Activated T-cell treated with anti-CD3 and anti-CD28 coated beads, Interleukin-2, amount 50 U/mL, for 1 hour (primary cell): ENCODE measurements around the gene VWDE.
"Not testable (repeated sequence)": the region's sequence is repeated elsewhere in the genome, so short reads cannot be mapped to it uniquely, and the experiment has no call there.

Source experiments
- DNase-seq: peaks from one replicate; pipeline ENCODE4 v3.0.0-alpha.2; 2020

The VWDE gene

DNA sequence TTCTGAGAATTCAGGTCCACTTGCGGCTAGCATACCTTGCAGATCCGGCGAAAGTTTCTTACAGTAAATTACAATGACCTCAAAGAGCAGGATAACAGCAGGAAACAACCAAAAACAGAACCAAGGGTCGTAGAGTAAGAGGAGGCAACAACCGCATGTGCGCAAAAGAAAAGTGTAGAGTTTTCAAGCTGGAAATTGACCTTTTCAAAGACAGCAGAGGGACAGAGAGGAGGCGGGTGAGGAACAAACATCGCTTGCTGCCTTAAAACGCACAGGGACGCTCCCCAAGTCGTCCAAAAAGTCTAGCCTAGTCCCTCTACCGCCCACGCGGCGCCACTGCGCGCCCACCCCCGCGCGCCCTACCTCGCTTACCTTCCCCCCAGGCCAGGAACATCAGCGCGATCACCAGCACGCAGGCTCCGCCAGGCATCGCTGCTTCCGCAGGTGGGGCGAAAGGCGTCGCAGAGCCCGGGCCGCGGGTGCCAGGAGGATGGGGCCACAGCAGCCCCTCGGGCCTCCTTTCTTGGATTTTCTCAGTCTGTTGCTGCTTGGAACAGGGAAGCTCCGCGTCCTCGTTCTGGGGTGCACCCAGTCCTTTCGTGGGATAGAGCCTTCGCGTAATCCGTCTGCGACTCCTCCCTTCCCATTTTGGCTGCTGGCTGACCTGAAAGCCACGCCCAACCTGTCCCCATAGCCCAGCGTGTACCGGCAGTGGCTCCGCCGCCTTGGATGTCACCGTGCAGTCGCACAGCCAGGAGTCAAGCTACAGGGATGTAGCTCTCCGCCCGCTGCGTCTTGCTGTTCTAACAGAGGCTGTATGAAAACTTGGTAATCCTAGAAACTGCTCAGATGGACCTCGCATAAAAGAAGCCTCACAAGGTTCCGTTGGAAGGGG is at the start of gene VWDE:
Gene VWDE, minus strand, starts transcription at position 579 of the 895 bp plus-strand sequence. Its CDS starts 149 bp downstream, at position 430.
- peak; percentile 36 for DNase-seq

DNA sequence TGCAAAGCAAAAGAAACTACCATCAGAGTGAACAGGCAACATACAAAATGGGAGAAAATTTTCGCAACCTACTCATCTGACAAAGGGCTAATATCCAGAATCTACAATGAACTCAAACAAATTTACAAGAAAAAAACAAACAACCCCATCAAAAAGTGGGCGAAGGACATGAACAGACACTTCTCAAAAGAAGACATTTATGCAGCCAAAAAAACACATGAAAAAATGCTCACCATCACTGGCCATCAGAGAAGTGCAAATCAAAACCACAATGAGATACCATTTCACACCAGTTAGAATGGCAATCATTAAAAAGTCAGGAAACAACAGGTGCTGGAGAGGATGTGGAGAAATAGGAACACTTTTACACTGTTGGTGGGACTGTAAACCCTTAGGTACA is 49.5 kb upstream of the VWDE start:
- not testable (repeated sequence) for DNase-seq

DNA sequence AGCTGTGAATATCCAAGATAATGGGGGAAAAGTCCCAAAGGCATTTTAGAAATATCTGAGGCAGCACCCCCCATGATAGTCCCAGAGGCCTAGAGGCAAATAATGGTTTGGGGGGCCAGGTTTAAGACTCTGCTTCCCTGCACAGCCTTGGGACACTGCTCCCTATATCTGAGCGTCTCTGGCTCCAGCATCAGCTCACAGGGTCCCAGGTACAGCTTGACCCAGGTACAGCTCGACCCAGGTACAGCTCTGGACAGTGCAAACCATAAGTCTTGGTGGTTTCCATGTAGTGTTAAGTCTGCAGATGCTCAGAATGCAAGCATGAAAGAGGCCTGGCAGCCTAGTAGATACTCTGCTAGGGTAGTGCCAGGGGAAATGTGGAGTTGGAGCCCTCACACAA is 47.0 kb upstream of the VWDE start:
- no peak for DNase-seq

DNA sequence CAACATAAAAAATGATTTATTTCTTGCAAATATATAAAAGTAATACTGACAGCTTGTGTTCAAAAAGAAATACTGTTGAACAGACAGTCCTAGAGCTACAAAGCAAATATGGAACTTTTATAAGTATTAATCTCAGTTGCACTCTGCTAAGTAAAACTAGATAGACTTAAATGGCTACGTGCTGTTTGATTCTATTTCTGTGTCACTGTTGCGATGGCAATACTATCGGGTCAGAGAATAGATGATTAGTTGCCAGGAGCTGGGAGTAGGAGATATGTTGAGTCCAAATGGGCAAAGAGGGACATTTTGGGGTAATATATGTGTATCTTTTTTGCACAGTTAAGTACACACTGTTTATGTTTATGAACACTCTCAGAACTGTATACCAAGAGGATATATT is 41.1 kb upstream of the VWDE start:
- no peak for DNase-seq

DNA sequence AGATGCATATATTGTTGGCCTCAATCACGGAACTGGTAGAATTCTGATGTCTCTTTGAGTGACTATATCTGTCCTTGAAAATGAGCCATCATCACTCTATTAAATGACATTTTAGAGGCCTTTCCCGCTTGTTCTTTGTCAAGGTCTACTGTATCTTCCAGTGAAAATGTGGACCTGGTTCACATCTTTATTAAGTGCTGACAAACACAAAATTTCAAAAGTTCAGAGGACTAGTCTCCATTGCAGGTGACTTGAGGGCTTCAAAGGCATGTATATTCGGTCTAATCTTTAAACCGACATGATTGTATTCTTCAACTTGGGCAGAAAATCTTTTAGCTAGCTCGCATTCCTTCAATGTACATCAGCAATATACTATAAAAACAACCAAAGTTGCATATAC is 36.6 kb upstream of the VWDE start:
- no peak for DNase-seq

DNA sequence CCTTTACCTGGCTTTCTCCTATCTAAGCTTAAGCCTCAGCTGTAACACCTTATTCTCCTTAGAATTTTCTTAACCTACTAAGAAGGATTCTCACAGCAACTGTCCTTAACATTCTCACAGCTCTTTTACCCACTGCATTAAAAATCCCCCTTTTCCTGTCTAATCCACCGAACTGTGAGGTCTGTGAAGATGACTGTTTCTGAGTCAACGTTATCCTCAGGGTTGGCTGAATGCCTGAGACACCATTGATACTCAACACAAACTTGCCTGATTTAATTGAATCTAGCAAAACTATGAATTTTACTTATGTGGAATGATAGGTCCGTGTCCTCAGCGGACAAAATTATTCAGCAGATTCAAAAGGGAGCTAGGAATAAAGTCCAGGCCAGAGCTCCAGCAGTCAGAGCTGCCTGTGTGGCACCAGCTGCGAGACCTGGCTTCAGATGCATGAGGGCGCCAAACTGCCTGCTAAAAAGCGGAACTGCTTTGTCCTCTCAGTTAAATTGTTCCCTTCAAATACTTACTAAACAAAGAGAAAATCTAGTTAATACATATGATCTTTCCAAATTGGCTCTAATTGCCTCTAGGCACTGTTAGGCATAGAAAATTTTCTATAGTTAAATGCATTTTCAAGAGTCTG is 33.4 kb upstream of the VWDE start:
- no peak for DNase-seq

DNA sequence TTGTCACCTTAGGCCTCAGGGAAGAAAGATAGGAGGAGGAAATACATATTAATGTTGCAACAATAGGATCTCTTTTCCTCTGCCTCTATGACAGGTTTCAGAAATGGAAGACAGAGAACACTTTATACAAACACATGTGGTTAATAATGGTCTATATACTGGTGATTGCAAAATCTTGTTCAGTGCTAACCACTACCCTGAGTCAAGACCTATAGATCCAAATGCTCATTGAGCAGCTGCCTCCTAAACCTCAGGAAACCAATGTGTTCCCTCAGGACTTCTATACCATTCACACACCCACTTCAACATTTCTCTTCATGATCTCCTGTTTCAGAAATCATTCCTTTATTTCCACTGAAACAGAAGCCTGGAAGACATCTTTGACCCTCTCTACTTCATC is 32.5 kb upstream of the VWDE start:
- DNase-seq: no peak

DNA sequence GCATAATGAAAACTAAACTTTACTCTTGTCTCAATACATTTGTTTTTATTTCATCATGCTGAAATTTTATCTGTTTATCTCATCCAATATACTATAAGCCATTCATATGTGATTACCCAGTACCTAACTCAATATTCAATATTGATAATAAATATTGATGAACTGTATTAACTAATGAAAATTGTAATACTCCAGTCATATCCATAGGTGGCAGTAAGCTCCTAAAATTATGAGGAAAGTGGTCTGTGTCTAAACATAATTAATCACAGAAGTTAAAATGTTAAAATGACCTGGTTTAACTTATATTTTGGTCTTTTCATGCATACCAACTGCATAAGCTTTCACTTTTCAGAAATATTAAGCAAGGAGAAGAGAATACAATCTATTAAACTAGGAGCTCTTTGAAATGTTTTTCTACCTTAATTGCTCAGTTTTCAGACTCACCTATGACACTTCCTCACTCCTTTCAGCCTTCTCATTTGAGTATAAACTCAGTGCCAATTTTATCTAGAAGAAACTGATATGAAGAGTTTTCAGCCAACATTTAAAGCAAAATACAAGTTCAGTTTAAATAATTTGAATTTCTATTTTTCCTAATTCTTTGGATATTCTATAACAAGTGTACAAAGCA is 30.5 kb upstream of the VWDE start:
- DNase-seq: no peak

DNA sequence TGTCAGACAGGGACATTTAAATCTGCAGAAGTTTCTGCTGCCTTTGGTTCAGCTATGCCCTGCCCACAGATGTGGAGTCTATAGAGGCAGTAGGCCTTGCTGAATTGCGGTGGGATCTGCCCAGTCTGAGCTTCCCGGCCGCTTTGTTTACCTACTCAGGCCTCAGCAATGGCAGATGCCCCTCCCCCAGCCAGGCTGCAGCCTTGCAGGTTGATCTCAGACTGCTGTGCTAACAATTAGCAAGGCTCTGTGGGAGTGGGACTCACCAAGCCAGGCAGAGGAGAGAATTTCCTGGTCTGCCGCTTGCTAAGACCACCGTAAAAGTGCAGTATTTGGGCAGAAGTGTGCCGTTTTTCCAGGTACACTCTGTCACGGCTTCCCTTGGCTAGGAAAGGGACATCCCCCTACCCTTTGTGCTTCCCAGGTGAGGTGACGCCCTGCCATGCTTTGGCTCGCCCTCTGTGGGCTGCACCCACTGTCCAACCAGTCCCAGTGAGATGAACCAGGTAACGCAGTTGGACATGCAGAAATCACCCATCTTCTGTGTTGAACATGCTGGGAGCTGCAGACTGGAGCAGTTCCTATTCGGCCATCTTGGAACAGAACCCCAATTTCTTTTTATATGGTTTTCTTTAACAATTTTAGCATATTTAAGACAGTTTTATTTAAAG is 28.4 kb upstream of the VWDE start:
- no peak for DNase-seq

DNA sequence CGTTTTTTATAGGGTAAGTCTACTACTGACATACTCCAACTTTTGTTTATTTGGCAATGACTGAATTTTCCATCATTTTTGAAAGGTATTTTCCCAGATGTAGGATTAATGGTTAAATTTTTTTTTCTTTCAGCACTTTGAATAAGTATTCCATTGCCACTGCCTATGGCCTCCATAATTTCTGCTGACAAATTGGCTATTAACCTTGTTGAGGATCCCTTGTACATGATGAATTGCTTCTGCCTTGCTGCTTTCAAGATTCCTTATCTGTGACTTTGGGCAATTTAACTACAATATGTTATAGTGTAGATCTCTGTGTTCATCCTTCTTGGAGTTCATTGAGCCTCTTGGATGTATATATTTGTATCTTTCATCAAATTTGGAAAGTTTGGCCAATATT is 21.6 kb upstream of the VWDE start:
- no peak for DNase-seq

DNA sequence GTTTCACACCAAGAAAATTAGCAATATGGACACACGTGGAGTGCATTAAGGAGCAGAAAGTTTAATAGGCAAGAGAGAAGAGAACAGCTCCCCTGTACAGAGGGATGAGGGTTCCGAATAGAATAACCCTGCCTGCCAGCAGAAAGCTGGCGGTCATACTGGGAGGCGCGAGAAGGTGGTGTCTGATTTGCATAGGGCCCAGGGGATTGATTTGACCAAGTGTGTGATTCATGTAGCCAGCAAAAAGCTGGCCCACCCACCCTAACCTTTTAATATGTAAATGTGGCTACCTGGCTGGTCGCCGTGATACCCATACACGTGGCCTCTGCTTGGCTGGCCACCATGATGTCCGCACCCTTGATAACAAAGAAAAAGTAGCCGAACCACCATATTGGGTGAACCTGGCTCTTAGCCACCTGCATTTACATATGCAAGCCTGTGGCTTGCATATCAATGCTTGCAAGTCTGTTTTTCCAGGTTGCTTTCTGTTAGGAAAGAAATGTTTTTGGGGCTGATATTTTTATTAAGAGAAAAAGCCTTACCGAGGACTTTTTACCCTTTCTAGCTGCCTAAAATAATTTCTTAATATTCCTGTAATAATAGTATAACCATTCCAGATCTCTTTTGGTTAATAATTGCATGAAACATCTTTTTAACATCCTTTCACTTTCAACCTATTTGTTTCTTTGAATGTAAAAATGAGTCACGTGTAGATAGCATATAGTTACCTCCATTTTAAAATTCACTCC is 20.5 kb upstream of the VWDE start:
- DNase-seq: no peak

DNA sequence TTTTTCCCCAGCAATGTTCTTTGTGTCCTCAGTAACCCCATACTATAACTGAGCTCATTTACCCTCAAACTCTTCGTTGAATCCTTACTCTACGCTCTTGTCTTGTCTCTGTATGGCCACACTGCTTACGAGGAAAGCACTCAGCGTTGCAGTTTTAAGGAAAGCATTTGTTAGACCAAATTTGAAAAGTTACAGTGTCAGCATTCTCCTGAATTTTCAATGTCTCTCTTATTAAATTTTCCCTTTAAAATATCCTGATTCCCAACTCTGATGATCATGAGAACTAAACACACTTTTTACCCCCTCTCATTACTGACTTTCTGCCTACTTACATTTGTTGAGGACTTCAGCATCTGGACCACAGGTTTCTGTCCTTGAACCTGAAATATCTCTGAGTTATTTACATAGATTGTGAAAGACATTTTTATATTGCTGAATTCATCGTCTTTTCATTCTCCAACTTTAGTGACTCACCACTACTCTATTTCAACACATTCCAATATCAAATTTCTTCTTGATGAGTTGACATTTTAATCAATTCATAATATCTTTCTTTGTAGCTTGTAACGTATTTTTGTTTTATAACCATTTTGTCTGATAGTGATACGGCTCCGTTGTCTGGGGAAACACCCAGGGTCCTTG is 19.8 kb upstream of the VWDE start:
- no peak for DNase-seq

DNA sequence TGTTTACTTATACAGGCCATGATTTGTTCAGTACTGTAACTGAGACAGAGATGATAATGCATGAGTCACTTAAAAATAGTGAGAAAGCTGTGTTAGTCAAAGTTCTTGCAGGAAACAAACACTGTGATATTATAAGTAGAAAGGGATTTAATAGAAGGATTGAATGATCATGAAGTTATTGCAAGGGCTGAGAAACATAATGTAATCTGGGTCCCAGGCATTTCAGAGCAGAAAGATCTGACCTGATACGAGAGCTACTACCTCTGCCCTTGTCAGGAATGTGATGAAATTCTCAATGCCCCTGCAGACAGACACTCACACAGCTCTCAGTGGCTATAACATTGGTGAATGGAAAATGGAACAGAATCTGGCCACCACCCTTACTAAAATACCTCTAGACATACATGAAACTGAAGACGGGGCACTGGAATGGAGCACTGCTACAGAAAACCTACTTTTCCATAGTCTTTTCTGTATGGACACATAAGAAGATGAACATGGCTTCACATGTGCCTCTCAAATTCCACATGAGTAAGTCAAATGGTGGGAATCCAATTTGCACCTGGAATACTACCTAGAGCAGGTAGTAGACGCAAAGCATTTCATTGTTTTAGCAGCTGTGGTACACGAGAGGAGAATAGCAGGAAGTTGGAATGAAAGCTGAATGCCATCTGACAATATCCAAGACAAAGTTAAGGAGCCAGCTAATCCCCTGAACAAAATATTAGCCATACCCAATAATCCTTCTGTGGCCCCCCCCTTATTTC is 19.1 kb upstream of the VWDE start:
- DNase-seq: no peak

DNA sequence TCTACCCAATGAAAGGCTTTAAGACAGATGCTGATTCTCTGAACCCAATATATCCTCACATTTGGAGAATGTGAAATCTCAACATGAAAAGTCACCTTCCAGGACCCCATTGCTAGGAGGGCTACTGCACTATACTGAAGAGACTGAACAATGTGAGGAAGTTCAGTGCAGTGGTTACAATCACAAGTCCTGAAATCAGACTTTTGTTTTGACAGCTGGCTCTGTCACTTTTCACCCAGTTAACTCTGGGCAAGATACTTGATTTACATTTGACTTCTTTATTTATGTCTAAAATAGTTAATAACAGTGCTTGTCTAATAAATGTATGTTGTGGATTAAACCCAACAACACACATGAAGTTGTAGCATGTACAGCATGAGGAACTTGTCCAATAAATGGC is 14.8 kb upstream of the VWDE start:
- no peak for DNase-seq

DNA sequence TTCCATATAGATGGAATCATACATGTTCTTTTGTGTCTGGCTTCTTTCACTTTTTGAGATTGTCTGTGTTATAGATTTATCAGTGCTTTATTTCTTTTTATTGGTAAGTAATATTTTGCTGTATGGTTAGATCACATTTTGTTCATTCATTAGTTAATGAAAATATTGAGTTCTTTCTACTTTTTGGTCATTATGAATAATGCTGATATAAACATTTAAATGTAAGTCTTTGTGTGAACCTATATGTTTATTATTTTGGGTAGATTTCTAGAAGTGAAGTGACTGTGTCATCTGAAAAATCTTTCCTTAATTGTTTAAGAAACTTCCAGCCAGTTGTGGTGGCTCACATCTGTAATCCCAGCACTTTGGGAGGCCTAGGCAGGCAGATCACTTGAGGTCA is 11.4 kb upstream of the VWDE start:
- no peak for DNase-seq

DNA sequence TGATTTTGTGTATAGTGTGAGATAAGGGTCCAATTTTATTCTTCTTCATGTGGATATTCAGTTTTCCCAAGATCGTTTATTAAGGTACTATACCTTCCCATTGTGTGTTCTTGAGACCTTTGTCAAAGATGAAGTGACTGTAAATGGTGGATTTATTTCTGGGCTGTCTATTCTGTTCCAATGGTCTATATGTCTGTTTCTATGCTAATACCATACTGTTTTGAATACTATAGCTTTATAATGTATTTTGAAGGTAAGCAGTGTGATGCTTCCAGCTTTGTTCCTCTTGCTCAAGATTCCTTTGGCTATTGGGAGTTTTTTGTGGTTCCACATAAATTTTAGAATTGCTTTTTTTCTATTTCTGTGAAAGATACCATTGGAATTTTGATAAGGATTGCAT is 8.7 kb upstream of the VWDE start:
- no peak for DNase-seq

DNA sequence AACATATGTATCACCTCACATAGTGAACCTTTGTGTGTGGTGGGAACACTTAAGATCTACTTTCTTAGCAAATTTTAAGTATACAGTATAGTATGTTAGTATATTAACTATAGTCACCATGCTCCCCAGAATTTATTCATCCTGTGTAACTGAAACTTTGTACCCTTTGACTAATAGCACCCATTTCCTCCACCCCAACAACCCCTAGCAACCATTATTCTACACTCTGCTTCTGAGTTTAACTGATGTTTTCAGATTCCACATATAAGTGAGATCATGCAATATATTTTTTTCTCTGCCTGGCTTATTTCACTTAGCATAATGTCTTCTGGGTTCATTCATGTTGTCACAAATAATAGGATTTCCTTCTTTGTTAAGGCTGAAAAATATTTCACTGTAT is 6.9 kb upstream of the VWDE start:
- no peak for DNase-seq

DNA sequence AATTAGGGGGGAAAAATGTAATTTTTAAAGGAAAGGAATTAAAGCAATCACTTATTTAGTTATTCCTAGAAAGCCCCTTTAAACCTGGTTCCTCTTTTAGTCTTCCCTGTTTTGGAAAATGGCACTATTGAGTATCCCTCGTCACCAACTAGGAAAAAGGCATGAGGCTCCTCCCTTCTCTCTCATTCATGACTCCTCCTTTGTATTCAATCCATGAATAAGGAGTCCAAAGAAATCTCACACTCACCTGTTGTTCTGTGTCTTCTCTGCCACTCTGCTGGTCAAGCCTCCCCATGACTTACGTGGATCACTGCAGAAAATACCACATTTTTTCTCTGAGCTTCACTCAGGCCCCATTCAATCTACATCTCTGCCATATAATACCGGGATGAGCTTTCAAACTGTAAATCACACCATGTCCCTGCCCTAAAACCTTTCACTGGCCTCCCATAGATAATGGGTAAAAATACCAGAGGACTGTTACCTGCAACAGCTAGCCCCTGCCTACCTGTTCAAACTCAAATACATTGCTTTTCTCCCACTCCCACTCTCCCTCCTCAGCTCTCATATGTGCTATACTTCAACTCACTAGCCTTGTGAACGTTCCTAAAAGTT is 5.5 kb upstream of the VWDE start:
- DNase-seq: no peak

DNA sequence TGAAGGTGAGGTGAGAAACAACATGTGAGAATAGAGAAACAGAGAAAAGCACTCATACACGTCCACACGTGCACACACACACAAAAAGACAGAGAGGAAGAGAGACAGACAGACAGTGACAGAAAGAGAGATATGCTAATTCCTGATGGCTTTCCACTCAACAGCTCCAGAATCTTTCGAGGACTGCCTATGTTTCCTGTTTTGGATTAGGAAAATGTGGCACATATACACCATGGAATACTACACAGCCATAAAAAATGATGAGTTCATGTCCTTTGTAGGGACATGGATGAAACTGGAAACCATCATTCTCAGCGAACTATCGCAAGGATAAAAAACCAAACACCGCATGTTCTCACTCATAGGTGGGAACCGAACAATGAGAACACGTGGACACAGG is 4.0 kb upstream of the VWDE start:
- DNase-seq: not testable (repeated sequence)

DNA sequence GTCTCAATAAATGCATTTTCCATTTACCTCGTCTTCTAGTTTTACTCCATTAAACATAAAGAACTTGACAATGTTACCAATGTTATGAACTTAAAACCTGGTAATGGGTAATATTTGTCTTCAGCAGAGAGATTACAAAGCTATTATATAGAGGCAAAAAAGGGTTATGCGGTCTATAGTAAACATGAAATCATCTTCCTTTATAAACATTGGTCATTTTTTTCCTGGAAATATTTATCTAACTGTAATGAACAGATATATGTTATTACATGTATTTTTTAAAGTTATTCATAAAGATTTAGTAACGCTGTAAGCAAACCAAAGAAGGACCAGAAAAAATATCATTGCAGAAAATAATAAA is 1.3 kb downstream of the VWDE start:
- DNase-seq: no peak
